Measurements from ENCODE around the gene KCTD8. TPM values are rescaled to one million over a fixed set of nuclear protein-coding genes. Genes with fewer than 3 reads are reported as not detected.

The KCTD8 gene
- total RNA-seq, result 0.43 TPM in 1 of 2 replicates, not detected in the other

DNA sequence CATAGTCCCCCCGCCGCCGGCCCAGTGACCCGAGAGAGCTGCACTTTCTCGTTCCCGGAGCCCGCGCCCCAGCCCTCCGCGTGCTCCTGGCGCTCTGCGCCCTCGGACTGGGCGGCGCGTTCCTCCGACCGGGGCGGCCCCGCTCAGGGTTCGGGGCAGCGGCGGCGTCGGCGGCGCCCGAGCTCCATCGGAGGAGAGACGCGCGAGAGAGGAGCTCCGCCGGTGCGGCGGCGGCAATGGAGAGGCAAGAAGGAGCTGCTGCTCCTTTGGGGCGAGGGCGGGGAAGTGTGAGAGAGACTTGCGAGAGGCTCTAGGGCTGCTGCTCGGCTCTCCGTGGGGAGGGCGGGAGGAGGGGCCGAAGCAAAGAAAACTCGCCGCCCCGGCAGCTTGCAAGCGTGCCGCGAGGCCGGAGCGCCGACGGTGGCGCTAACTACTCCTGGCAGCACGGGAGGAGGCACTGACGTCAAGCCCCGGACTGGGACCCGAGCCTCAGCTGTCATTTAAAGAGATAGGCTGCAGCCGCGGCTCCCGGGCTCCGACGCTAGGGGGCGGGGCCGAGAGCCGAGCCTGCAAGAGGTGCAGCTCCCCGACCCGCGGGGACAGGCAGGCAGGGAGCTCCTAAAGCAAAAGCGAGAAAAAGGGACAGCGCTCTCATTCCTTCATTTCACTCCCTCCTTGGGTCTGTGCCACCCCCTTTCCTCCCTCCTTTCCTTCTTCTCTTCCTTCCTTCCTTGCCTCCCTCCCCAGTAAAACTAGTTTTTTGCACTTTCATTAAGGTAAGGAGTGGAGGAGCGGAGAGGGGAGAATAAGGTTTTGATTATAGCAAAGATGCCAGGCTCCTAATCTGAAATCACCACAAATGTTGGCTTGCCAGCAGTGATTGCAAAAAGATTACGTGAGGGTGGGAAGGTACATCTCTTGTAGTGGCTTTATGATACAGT is at the start of gene KCTD8:
Gene KCTD8 (minus strand): TSS at position 289 of the 941 bp plus-strand sequence.

Other genes with a start within 250 kb of the KCTD8 start
- gene YIPF7, start 202.8 kb upstream of the KCTD8 start, total RNA-seq, result not detected in 2 replicates
- gene GUF1, start 229.6 kb upstream of the KCTD8 start, total RNA-seq, result 11.8 and 18.8 TPM in 2 replicates

Measured in placental pericyte (primary cell).